Measurements from ENCODE around the gene S100A2. TPM values are rescaled to one million over a fixed set of nuclear protein-coding genes. Genes with fewer than 3 reads are reported as not detected.

The S100A2 gene
- total and polyA plus RNA-seq, 2 of the 8 experiments (the other 6 are each of a cell fraction or from before 2014, with no cell fraction given): 0.86 TPM; not detected in 1

- TF ChIP-seq KDM4A (IDR thresholded peaks at IDR 0.05; ENCODE audit: low read depth, low read length, severe bottlenecking) (no peak), CBX5 (IDR thresholded peaks at IDR 0.05; ENCODE audit: low read depth, low read length) (no peak)
Measured at GRCh38 chr1:153545067-153546055, 20.3 kb downstream of the S100A2 start, which contains the start of gene S100A4 (continued).
